Measurements from ENCODE around the gene CTNNA2. TPM values are rescaled to one million over a fixed set of nuclear protein-coding genes. Genes with fewer than 3 reads are reported as not detected.

CTNNA2 gene
- total RNA-seq, 1 donor from 2014 or later, result 3.5 TPM

DNA sequence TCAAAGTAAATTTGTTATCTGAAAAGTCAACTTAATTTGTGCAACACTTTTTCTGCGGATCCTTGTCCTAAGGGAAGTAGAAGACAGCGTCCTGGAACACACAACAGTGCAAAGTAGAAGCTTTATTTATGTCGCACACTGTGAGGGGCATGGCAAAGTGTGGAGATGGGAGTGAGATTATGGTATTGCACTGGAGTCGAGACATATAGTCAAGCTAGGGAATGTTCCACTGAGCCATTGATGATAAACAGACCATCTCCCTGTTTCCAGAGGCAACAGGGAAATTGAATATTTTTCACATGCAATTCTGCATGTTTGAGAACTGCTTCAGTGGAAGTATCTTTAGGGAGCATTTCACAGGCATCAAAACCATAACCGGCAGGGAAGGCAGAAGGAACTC, 745.5 kb downstream of the CTNNA2 start:
- no peak for DNase-seq (ENCODE audit: low read depth)
- no peak for TF ChIP-seq CTCF (IDR thresholded peaks at IDR 0.05; ENCODE audit: insufficient read depth, low read length, poor library complexity, severe bottlenecking)
- Histone ChIP-seq H3K4me3 (ENCODE audit: low read depth, low read length) (no peak overlapping the region), H3K27me3 (ENCODE audit: control insufficient read depth, insufficient read depth, low read length) (no peaks in the 10 kb centered on the region), H3K36me3 (ENCODE audit: control insufficient read depth, insufficient read depth, low read length) (no peaks in the 10 kb centered on the region)

DNA sequence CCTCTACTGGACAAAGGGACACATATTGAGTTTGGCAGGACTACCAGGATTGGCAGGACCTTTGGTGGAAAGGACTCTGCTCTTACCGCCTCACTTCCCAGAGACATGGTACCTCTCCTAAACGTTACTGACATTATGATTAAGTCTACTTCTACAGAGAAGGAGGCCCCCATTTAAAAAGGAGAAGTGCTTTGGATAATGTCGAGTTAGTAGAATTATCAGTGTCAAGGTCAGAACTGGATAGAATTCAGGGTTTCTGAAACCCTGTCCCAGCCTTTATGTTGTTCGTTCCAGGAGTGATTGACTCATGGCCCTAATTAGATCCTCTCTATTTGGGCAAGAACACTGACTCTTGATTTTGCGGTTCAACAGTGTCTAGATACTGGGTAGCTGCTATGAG, 745.9 kb downstream of the CTNNA2 start:
- no peak for DNase-seq (ENCODE audit: low read depth)
- H3K27me3 ChIP-seq (ENCODE audit: control insufficient read depth, insufficient read depth, low read length), result no peaks in the 10 kb centered on the region
- H3K36me3 ChIP-seq (ENCODE audit: control insufficient read depth, insufficient read depth, low read length), result no peaks in the 10 kb centered on the region
- no peak for TF ChIP-seq CTCF (IDR thresholded peaks at IDR 0.05; ENCODE audit: insufficient read depth, low read length, poor library complexity, severe bottlenecking)
- H3K4me3 ChIP-seq (ENCODE audit: low read depth, low read length), result no peak overlapping the region

- no peak for TF ChIP-seq CTCF (IDR thresholded peaks at IDR 0.05; ENCODE audit: insufficient read depth, low read length, poor library complexity, severe bottlenecking)
- DNase-seq (ENCODE audit: low read depth), result no peak
- no peaks in the 10 kb centered on the region for H3K36me3 ChIP-seq (ENCODE audit: control insufficient read depth, insufficient read depth, low read length)
- no peaks in the 10 kb centered on the region for H3K27me3 ChIP-seq (ENCODE audit: control insufficient read depth, insufficient read depth, low read length)
- no peak overlapping the region for H3K4me3 ChIP-seq (ENCODE audit: low read depth, low read length)
Observed at GRCh38 chr2:80259292-80259691, 746.4 kb downstream of the CTNNA2 start.

DNA sequence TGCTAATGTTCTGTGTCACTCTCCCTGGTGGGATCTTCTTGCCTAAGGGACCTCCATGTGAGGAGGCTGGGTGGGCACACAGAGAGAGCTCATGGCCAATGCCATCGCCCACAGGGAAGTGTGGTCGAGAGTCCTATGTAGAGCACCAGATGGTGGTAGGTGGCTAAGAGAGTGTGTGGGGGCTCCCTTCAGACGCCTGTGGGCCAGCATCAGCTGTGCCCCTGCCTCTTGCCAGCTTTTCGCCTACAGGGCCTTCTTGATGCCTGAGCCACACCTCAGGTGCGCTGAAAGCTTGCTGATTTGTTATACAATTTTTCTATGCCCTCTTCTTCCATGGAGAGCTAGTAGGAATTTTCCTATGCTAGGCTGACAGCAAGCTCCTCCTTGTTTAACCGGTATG, 753.4 kb downstream of the CTNNA2 start:
- H3K27me3 ChIP-seq (ENCODE audit: control insufficient read depth, insufficient read depth, low read length), result no peaks in the 10 kb centered on the region
- DNase-seq (ENCODE audit: low read depth), result no peak
- H3K4me3 ChIP-seq (ENCODE audit: low read depth, low read length), result no peak overlapping the region
- H3K36me3 ChIP-seq (ENCODE audit: control insufficient read depth, insufficient read depth, low read length), result no peaks in the 10 kb centered on the region
- no peak for TF ChIP-seq CTCF (IDR thresholded peaks at IDR 0.05; ENCODE audit: insufficient read depth, low read length, poor library complexity, severe bottlenecking)

DNA sequence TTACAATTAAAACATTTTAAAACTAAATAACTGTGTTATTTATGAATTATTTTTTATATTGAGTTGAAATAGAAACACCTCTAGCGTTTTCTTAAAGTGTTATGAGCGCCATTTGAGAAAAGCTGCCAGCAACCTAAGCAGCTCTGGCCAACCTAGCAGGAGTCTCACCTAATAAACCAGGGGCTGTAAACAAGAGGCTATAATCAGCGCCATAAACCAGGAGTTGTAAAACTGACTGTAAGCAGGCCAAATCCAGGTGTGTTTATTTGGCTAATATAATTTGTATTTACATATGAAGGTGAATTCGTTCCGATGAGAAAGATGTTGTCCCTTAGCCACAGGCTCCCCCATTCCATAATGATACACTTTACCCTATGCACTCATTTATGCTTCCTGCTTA, 757.0 kb downstream of the CTNNA2 start:
- DNase-seq (ENCODE audit: low read depth), result no peak
- Histone ChIP-seq H3K4me3 (ENCODE audit: low read depth, low read length) (no peak overlapping the region), H3K36me3 (ENCODE audit: control insufficient read depth, insufficient read depth, low read length) (no peaks in the 10 kb centered on the region), H3K27me3 (ENCODE audit: control insufficient read depth, insufficient read depth, low read length) (no peaks in the 10 kb centered on the region)
- TF ChIP-seq CTCF (IDR thresholded peaks at IDR 0.05; ENCODE audit: insufficient read depth, low read length, poor library complexity, severe bottlenecking), result no peak

DNA sequence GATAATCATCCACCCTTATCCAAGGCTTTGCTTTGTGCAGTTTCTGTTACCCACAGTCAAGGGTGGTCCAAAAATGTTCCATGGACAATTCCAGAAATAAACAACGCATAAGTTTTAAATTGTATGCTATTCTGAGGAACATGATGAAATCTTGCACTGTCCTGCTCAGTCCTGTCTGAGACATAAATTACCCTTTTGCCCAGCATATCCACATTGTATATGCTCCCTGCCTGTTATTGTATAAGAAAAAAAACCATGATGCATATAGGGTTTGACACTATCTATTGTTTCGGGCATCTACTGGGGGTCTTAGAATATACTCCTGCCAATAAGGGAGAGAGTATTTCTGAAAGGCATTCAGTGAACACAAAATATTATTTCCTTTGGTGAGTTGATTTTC, 767.7 kb downstream of the CTNNA2 start:
- TF ChIP-seq CTCF (IDR thresholded peaks at IDR 0.05; ENCODE audit: insufficient read depth, low read length, poor library complexity, severe bottlenecking), result no peak
- Histone ChIP-seq H3K27me3 (ENCODE audit: control insufficient read depth, insufficient read depth, low read length) (no peaks in the 10 kb centered on the region), H3K4me3 (ENCODE audit: low read depth, low read length) (no peak overlapping the region), H3K36me3 (ENCODE audit: control insufficient read depth, insufficient read depth, low read length) (no peaks in the 10 kb centered on the region)
- no peak for DNase-seq (ENCODE audit: low read depth)
